Measurements from ENCODE around the gene EIF4A2.

GRCh38 chr3:186825872-186826409, 42.6 kb downstream of the EIF4A2 start:
- no peak for TF ChIP-seq EZH2phosphoT487 (IDR thresholded peaks at IDR 0.05; ENCODE audit: borderline replicate concordance, low read length)
- TF ChIP-seq CTCF (IDR thresholded peaks at IDR 0.05; ENCODE audit: low read depth, low read length, poor library complexity, severe bottlenecking) = no peak
